Gastrocnemius medialis (tissue), 4 donors: ENCODE data around the gene LHFPL2. TPM values are rescaled to one million over a fixed set of nuclear protein-coding genes. Genes with fewer than 3 reads are reported as not detected.

Experiments
- ATAC-seq, 2 donors: fragments of 150-250 bp; one replicate each; pipeline ENCODE4 v1.9.1; 2016
- DNase-seq, 2 donors: peaks; one replicate each; pipeline ENCODE4 v3.0.0-alpha.2; 2019
- H3K27ac ChIP-seq, 4 donors: fragments of 200-600 bp; sonication (generic); 1 replicate in 1 of 4; 2 replicates in 3 of 4; pipeline ENCODE4 v1.5.1; 2016 to 2018; ENCODE audit warnings: mild to moderate bottlenecking in 2 of 4, moderate library complexity in 1 of 4
- H3K27me3 ChIP-seq, 3 donors: fragments of 200-600 bp; sonication (generic) in 2 of 3; 1 replicate in 1 of 3; 2 replicates in 2 of 3; pipeline versions ENCODE4 v1.5.1 to v1.6.0; 2016 to 2019; ENCODE audit warnings: mild to moderate bottlenecking in 1 of 3, moderate library complexity in 1 of 3
- H3K36me3 ChIP-seq, 2 donors: fragments of 200-600 bp; sonication (generic) in 1 of 2; one replicate each; pipeline ENCODE4 v1.5.1; 2017 to 2018
- H3K4me1 ChIP-seq, 2 donors: fragments of 200-600 bp; sonication (generic) in 1 of 2; one replicate each; pipeline ENCODE4 v1.5.1; 2016 to 2017; ENCODE audit warnings: mild to moderate bottlenecking in 2 of 2
- H3K4me3 ChIP-seq, 4 donors: fragments of 200-600 bp; sonication (generic) in 3 of 4; 1 replicate in 1 of 4; 2 replicates in 3 of 4; pipeline ENCODE4 v1.5.1; 2016 to 2019; ENCODE audit warnings: mild to moderate bottlenecking in 2 of 4
- H3K9me3 ChIP-seq, 3 donors: fragments of 200-600 bp; sonication (generic) in 2 of 3; 1 replicate in 1 of 3; 2 replicates in 2 of 3; pipeline ENCODE4 v1.5.1; 2016 to 2019
- CTCF ChIP-seq, 5 experiments: fragments of 450-650 bp in 3 of 5; fragments of 200-600 bp in 2 of 5; sonication (generic) in 2 of 5; IDR thresholded peaks in 4 of 5; conservative IDR thresholded peaks in 1 of 5; 1 replicate in 4 of 5; 2 replicates in 1 of 5; pipeline ENCODE4 v1.5.1; 2016 to 2019; ENCODE audit warnings: antibody characterized with exemption in 5 of 5, mild to moderate bottlenecking in 3 of 5, moderate library complexity in 3 of 5
- POLR2A ChIP-seq, 2 donors: fragments of 450-650 bp; IDR thresholded peaks; one replicate each; pipeline ENCODE4 v1.6.1; 2017; ENCODE audit warnings: antibody characterized with exemption in 2 of 2, mild to moderate bottlenecking in 2 of 2, moderate library complexity in 2 of 2
- in situ Hi-C, 4 donors: fragments of 200-750 bp; cut with MboI; loops; one replicate each; pipeline versions ENCODE4 v1.15.0 to v1.8.0; 2017; ENCODE audit warnings: low sequenced_read_pairs in 4 of 4
- intact Hi-C: fragments of 100-400 bp; cut with DNase I; formaldehyde crosslinking; loops from one replicate; pipeline ENCODE4 v1.15.1; 2023; ENCODE audit warnings: low total_unique reads
- total RNA-seq, 4 donors: library from RNA; depleted of rRNA; stranded (reverse); fragments of >200 nt; gene quantifications; one replicate each; pipeline versions ENCODE4 v1.1.0 to v1.2.3, GENCODE V29; 2016

The LHFPL2 gene
- total RNA-seq, 4 donors from 2014 or later: 3.4 to 4.7 (median 3.5) TPM

DNA sequence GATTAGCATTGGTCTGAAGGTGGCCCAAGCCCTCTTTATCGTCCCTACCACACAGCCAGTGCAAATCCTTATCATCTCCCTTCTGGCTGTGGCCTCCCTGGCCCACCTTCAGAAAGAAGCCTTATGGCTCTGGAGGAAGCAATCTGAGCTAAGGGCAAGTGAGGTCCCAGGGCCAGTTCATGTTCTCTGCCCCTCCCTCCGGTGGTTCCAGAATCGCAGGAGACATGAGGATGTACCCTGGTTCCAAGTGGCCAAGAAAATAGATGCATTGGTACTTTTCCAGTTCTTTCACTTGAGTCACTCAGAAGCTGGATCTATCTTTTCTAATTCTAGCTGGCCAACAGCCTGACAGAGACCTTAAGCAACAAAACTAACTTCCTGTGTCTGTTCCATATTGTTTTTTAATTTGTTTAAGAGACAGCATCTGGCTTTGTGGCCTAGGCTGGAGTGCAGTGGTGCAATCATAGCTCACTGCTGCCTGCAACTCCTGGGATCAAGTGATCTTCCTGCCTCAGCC lies 60.7 kb downstream of the LHFPL2 start:
- no peaks in the 10 kb centered on the region for H3K27me3 ChIP-seq
- no peaks in the 10 kb centered on the region for H3K36me3 ChIP-seq
- intact Hi-C loops: loop anchor here (2.0 kb wide), 1 partner anchor 15 kb away; no protein-coding TSS in a partner anchor
- ATAC-seq (peak; percentile 71 to 87), DNase-seq (peak; percentile 29 to 47)
- H3K4me1 ChIP-seq: peaks cover 34 to 42% of the 10 kb centered on the region in 2 donors
- peak overlapping the region; percentile 39 to 73 (median 46) for H3K27ac ChIP-seq
- TF ChIP-seq CTCF (IDR thresholded peaks at IDR 0.05 in 4 of 5, conservative IDR thresholded peaks at IDR 0.05 in 1 of 5) (no peak), POLR2A (IDR thresholded peaks at IDR 0.05) (no peak)
- H3K9me3 ChIP-seq: no peaks in the 10 kb centered on the region
- in situ Hi-C loops: no loop called here
- H3K4me3 ChIP-seq: no peak overlapping the region

DNA sequence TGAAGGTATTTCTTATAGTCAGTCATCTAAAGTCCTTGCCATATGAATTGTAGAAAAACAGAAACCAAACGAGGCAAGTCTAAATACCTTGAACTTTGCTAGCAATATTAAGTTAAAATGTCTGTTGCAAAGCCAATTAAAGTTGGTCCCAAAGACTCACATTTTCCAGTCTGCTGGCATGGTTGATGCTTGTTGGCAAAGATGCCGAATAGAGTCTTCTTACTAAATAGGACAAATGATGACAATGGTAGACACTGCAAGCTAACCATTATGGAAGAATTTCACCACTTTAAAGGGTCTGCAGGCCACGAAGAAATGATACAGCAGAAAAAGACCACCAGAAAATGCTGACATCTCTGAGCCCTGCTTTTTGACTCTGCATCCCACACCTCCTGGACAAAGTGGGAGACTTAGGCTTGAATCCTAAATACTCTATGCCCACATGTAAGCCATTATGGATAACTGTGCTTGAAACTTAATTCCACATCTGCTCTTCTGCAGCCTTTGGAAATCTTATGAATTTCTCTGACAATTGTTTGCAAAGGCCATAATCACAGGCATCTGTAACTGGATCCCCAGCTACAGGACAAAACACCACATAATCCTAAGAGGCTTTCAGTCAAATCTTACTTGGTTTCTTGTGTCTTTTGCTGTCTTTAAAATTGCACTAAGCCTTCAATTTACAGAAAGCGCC lies 61.3 kb downstream of the LHFPL2 start:
- no peaks in the 10 kb centered on the region for H3K27me3 ChIP-seq
- intact Hi-C loops (loop anchor here (2.0 kb wide), 1 partner anchor 14 kb away; no protein-coding TSS in a partner anchor), in situ Hi-C loops (no loop called here)
- DNase-seq (peak in 1 of 2 donors; percentile 31), ATAC-seq (peak in 1 of 2 donors; percentile 8)
- peak overlapping the region; percentile 39 to 73 (median 46) for H3K27ac ChIP-seq
- H3K36me3 ChIP-seq: no peaks in the 10 kb centered on the region
- H3K9me3 ChIP-seq: no peaks in the 10 kb centered on the region
- no peak for TF ChIP-seq POLR2A (IDR thresholded peaks at IDR 0.05)
- H3K4me1 ChIP-seq: peaks cover 31 to 40% of the 10 kb centered on the region in 2 donors
- no peak overlapping the region for H3K4me3 ChIP-seq

DNA sequence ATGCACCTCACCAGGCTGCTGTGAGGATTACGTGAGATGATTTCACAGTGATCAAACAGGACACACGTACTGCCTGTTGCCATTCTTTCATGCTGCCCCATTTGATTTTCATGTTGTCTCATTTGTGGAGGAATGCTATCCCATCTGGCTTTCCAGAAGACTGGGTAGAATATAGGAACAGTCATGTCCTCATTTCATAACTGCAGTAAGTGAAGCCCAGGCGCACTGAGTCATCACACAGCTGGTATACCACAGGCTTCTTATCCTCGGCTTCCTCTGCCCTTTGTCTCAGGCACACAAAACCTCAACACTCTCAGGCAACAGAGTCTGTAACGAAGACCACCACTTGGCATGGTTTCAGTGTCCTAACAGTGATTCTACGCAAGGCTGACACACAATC lies 62.3 kb downstream of the LHFPL2 start:
- ATAC-seq (peak; percentile 68 to 76), DNase-seq (peak; percentile 31 to 40)
- Histone ChIP-seq H3K4me1 (peaks cover 21 to 30% of the 10 kb centered on the region in 2 donors), H3K9me3 (no peaks in the 10 kb centered on the region), H3K36me3 (no peaks in the 10 kb centered on the region), H3K27ac (peak overlapping the region in 1 of 4 donors; percentile 35), H3K27me3 (no peaks in the 10 kb centered on the region), H3K4me3 (no peak overlapping the region)
- intact Hi-C loops: loop anchor here (2.0 kb wide), 1 partner anchor 13 kb away; no protein-coding TSS in a partner anchor
- no peak for TF ChIP-seq CTCF (IDR thresholded peaks at IDR 0.05 in 4 of 5, conservative IDR thresholded peaks at IDR 0.05 in 1 of 5)
- TF ChIP-seq POLR2A (IDR thresholded peaks at IDR 0.05): no peak
- in situ Hi-C loops: no loop called here

DNA sequence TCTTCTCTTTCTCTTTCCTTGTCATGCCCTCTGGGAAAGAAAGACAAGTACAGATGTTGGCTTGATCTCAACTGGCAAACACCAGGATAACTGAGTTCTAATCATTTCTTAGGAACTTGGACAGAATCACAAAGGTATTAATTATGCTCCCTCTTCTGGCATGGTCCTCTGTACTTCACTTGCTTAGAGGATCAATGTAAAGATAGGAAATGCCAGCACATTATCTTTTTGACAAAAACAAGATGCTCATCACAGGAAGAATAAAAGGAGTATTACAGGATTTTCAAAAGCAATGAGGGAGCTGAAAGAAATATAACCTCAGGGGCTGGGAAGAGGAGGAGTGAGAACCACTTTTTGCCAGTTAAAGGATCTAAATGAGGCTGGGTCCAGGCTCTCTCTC lies 70.6 kb downstream of the LHFPL2 start:
- Histone ChIP-seq H3K9me3 (no peaks in the 10 kb centered on the region), H3K4me1 (peaks cover 30 to 40% of the 10 kb centered on the region in 2 donors), H3K27ac (peak overlapping the region; percentile 46 to 68 (median 58)), H3K27me3 (no peaks in the 10 kb centered on the region), H3K36me3 (no peaks in the 10 kb centered on the region), H3K4me3 (no peak overlapping the region)
- no peak for TF ChIP-seq POLR2A (IDR thresholded peaks at IDR 0.05)
- no peak for TF ChIP-seq CTCF (IDR thresholded peaks at IDR 0.05 in 4 of 5, conservative IDR thresholded peaks at IDR 0.05 in 1 of 5)
- no peak for DNase-seq
- ATAC-seq: no peak
- in situ Hi-C loops: no loop called here
- intact Hi-C loops: no loop called here

GRCh38 chr5:78577071-78577807 lies 71.3 kb downstream of the LHFPL2 start:
- Histone ChIP-seq H3K27ac (peak overlapping the region; percentile 46 to 68 (median 58)), H3K4me3 (no peak overlapping the region), H3K4me1 (peaks cover 35 to 46% of the 10 kb centered on the region in 2 donors), H3K36me3 (no peaks in the 10 kb centered on the region), H3K9me3 (no peaks in the 10 kb centered on the region), H3K27me3 (no peaks in the 10 kb centered on the region)
- ATAC-seq (peak; percentile 88 to 96), DNase-seq (peak; percentile 40 to 59)
- intact Hi-C loops (no loop called here), in situ Hi-C loops (no loop called here)
- TF ChIP-seq POLR2A (IDR thresholded peaks at IDR 0.05) (no peak), CTCF (IDR thresholded peaks at IDR 0.05 in 4 of 5, conservative IDR thresholded peaks at IDR 0.05 in 1 of 5) (no peak)
